CMK (cell line): ENCODE results near the gene CYTH2.
"Not testable (repeated sequence)": the region's sequence is repeated elsewhere in the genome, so short reads cannot be mapped to it uniquely, and the experiment has no call there.

ENCODE experiments used
- DNase-seq: peaks from one replicate; pipeline ENCODE4 v3.0.0-alpha.2; 2010; ENCODE audit warnings: low read depth

CYTH2 gene

GRCh38 chr19:48512504-48513288, 43.5 kb downstream of the CYTH2 start:
- no peak for DNase-seq

- peak; percentile 66 for DNase-seq
Observed at GRCh38 chr19:48513289-48514122, 44.3 kb downstream of the CYTH2 start.

GRCh38 chr19:48514123-48514458, 44.9 kb downstream of the CYTH2 start:
- no peak for DNase-seq

DNA sequence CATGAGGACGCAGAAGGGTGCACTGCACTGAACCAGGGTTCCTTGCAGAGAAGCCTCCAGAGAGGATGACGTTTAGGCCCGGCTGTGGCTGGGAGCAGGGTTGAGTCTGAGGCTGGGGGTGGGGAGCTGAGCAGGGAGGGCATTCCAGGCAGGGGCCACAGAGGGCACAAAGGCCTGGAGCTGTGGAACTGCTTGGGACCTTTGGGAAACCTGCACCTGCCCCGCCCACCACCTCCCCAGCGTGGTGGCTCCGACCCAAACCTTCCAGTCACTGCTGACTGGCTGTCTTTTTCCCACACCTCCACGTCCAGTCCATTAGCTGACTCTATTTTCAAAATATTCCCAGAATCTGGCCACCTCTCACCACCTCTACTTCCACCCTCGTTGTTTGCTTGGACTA, 47.4 kb downstream of the CYTH2 start:
- DNase-seq, result no peak

DNA sequence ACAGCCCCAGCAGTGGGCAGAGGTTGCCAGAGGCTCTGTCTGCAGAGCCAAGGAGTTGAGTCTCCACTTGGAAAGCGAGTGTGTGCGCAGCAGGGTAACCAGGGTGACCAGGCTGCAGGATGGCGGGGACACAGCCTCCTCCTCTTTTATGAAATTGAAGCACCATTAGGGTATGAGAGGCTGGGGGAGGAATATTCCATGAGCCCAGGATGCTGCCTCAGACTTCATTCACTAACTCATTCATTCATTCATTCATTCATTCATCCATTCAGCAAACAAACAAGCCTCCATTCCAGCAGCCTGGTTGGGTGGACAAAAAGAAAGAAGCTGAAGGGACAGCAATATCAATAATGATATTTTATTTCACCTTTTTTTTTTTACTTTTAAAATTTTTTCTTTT, 49.0 kb downstream of the CYTH2 start:
- DNase-seq, result no peak

- DNase-seq, result not testable (repeated sequence)
Observed at GRCh38 chr19:48519426-48519825, 50.3 kb downstream of the CYTH2 start.

GRCh38 chr19:48520134-48520533, 51.0 kb downstream of the CYTH2 start:
- DNase-seq, result no peak

GRCh38 chr19:48524221-48524620, 55.1 kb downstream of the CYTH2 start:
- DNase-seq, result no peak

- no peak for DNase-seq
Observed at GRCh38 chr19:48524732-48525131, 55.6 kb downstream of the CYTH2 start.

GRCh38 chr19:48529156-48529555, 60.0 kb downstream of the CYTH2 start:
- no peak for DNase-seq

DNA sequence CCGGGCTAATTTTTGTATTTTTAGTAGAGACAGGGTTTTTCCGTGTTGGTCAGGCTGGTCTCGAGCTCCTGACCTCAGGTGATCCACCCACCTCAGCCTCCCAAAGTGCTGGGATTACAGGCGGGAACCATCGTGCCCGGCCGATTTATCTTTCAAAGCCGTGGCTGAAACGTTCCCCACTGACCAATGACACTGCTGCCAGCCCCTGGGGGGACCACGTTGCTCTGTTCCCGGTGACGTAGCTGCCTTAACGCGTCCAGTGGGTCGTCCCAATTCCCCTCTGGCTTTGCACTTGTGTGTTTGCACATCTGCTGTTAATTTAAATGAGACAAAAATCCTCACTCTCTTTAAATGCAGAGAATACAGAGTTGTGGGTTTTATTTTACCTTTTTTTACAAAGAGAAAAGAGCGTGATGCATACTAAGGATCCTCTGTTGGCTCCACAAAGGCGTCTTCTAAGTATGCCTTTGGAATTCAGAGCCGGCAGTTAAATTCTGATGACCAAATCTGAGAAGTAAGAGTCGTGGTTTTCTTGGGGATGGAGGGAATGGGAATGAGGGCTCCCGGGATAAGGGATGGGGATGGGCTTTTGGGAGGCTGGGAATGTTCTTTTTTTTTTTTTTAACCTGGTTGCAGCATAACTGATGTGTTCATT, 61.0 kb downstream of the CYTH2 start:
- no peak for DNase-seq

DNA sequence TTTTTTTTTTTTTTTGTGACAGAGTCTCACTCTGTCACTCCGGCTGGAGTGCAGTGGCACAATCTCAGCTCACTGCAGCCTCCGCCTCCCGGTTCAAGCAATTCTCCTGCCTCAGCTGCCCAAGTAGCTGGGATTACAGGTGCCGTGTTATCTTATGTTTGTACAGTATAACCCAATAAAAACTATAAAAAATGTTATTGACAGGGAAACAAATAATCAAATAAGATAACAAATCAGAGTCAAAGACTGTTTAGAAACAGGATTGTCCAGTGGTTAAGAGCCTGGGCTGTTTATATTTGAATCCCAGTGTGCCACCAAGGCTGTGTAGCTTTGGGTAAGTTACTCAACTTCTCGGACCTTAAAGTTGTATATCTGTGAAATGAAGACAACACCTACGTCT, 61.6 kb downstream of the CYTH2 start:
- no peak for DNase-seq
